ENCODE measurements around the gene TMEM109.

The TMEM109 gene

GRCh38 chr11:60927600-60927999 lies 13.6 kb downstream of the TMEM109 start:
- Histone ChIP-seq H3K4me3 (no peak overlapping the region), H3K27ac (no peak overlapping the region)
- no peak for TF ChIP-seq CTCF (IDR thresholded peaks at IDR 0.05)
- no peak for DNase-seq (ENCODE audit: low spot score)

GRCh38 chr11:60928563-60929001 lies 14.6 kb downstream of the TMEM109 start:
- no peak overlapping the region for H3K4me3 ChIP-seq
- H3K27ac ChIP-seq: no peak overlapping the region
- DNase-seq (ENCODE audit: low spot score): no peak
- no peak for TF ChIP-seq CTCF (IDR thresholded peaks at IDR 0.05)

- no peak overlapping the region for H3K4me3 ChIP-seq
- no peak overlapping the region for H3K27ac ChIP-seq
- no peak for DNase-seq (ENCODE audit: low spot score)
- TF ChIP-seq CTCF (IDR thresholded peaks at IDR 0.05): no peak
Observed at GRCh38 chr11:60929764-60930163, 15.8 kb downstream of the TMEM109 start.

- Histone ChIP-seq H3K27ac (no peak overlapping the region), H3K4me3 (no peak overlapping the region)
- TF ChIP-seq CTCF (IDR thresholded peaks at IDR 0.05): no peak
- no peak for DNase-seq (ENCODE audit: low spot score)
Observed at GRCh38 chr11:60930394-60930793, 16.4 kb downstream of the TMEM109 start.

- no peak overlapping the region for H3K27ac ChIP-seq
- DNase-seq (ENCODE audit: low spot score): no peak
- no peak for TF ChIP-seq CTCF (IDR thresholded peaks at IDR 0.05)
- no peak overlapping the region for H3K4me3 ChIP-seq
Observed at GRCh38 chr11:60931917-60932316, 18.0 kb downstream of the TMEM109 start.

GRCh38 chr11:60932605-60933356 lies 18.8 kb downstream of the TMEM109 start:
- no peak overlapping the region for H3K4me3 ChIP-seq
- no peak overlapping the region for H3K27ac ChIP-seq
- no peak for DNase-seq (ENCODE audit: low spot score)
- TF ChIP-seq CTCF (IDR thresholded peaks at IDR 0.05): no peak

GRCh38 chr11:60933416-60934123 lies 19.6 kb downstream of the TMEM109 start:
- Histone ChIP-seq H3K27ac (no peak overlapping the region), H3K4me3 (no peak overlapping the region)
- no peak for DNase-seq (ENCODE audit: low spot score)
- TF ChIP-seq CTCF (IDR thresholded peaks at IDR 0.05): no peak
